ENCODE results near the gene ABLIM3.

- TF ChIP-seq CTCF (IDR thresholded peaks at IDR 0.05): no peak
- no peak for TF ChIP-seq POLR2A (IDR thresholded peaks at IDR 0.05)
- TF ChIP-seq POLR2AphosphoS5 (IDR thresholded peaks at IDR 0.05): no peak
Observed at GRCh38 chr5:149217803-149218155, 76.5 kb downstream of the ABLIM3 start.

Measured in transverse colon (tissue), 4 donors.